HepG2 (cell line): Measurements from ENCODE around the gene NFKBIL1. TPM values are rescaled to one million over a fixed set of nuclear protein-coding genes. Genes with fewer than 3 reads are reported as not detected.

Source experiments
- FOXP1 ChIP-seq, 2 experiments: fragments of 450-650 bp in 1 of 2; IDR thresholded peaks; 2 replicates each; pipeline ENCODE4 v1.6.1; 2017 to 2018; ENCODE audit warnings: antibody characterized with exemption in 1 of 2
- TBX3 ChIP-seq: fragments of 450-650 bp; IDR thresholded peaks from 2 replicates; pipeline ENCODE4 v1.6.1; 2017; ENCODE audit warnings: antibody characterized with exemption, mild to moderate bottlenecking, inconsistent platforms, borderline replicate concordance
- TP53 ChIP-seq: sonication (generic); formaldehyde crosslinking; conservative IDR thresholded peaks from 2 replicates; pipeline ENCODE4 v1.4.0; 2020; ENCODE audit warnings: missing genetic modification reagents
- ZFP82 ChIP-seq: sonication (generic); formaldehyde crosslinking; IDR thresholded peaks from 2 replicates; pipeline ENCODE4 v1.5.1; 2020; ENCODE audit warnings: mild to moderate bottlenecking, missing genetic modification reagents, borderline replicate concordance
- ZNF382 ChIP-seq: sonication (generic); formaldehyde crosslinking; IDR thresholded peaks from 2 replicates; pipeline ENCODE4 v1.5.0; 2020; ENCODE audit warnings: missing genetic modification reagents, mild to moderate bottlenecking, borderline replicate concordance
- ZNF431 ChIP-seq: sonication (generic); formaldehyde crosslinking; IDR thresholded peaks from 2 replicates; pipeline ENCODE4 v1.9.0; 2022; ENCODE audit warnings: missing genetic modification reagents, low read depth, mild to moderate bottlenecking, borderline replicate concordance
- ZNF749 ChIP-seq: sonication (generic); formaldehyde crosslinking; IDR thresholded peaks from 2 replicates; pipeline ENCODE4 v1.8.0; 2022; ENCODE audit warnings: mild to moderate bottlenecking, missing genetic modification reagents, moderate library complexity, borderline replicate concordance
- ZNF773 ChIP-seq: sonication (generic); formaldehyde crosslinking; IDR thresholded peaks from 2 replicates; pipeline ENCODE4 v1.4.0; 2020; ENCODE audit warnings: missing genetic modification reagents, borderline replicate concordance
- polyA plus RNA-seq, 8 experiments: library from polyadenylated mRNA; depleted of rRNA in 3 of 8; stranded (reverse) in 7 of 8; unstranded in 1 of 8; fragments of >200 nt; fragmentation: Illumina TruSeq in 4 of 8; extraction: Trizol in 4 of 8; gene quantifications; 2 replicates each; pipeline versions ENCODE4 v1.2.1 to v1.2.3, GENCODE V29; 2011 to 2016; ENCODE audit warnings: low read depth in 4 of 8, missing spikeins in 1 of 8, mixed read lengths in 1 of 8; ENCODE audit not compliant: insufficient read depth in 1 of 8
- total RNA-seq, 5 experiments: library from RNA; depleted of rRNA; stranded (reverse); fragments of >200 nt; fragmentation: Illumina TruSeq; extraction: Trizol; gene quantifications; 2 replicates each; pipeline ENCODE4 v1.2.3, GENCODE V29; 2016; ENCODE audit warnings: low read depth in 1 of 5
- TF ChIP-seq, protein P1 (sequence below): sonication (generic); formaldehyde crosslinking; IDR thresholded peaks from 2 replicates; pipeline ENCODE4 v1.4.0; 2020; ENCODE audit warnings: missing genetic modification reagents
- TF ChIP-seq, protein P2 (sequence below): sonication (generic); formaldehyde crosslinking; IDR thresholded peaks from 2 replicates; pipeline ENCODE4 v1.5.1; 2020; ENCODE audit warnings: missing genetic modification reagents, mild to moderate bottlenecking, borderline replicate concordance
- TF ChIP-seq, protein P3 (sequence below), 2 experiments: sonication (generic) in 1 of 2; formaldehyde crosslinking in 1 of 2; IDR thresholded peaks; 2 replicates each; pipeline versions ENCODE4 v1.4.0 to v1.6.1; 2018 to 2020; ENCODE audit warnings: missing genetic modification reagents in 2 of 2, borderline replicate concordance in 1 of 2, low read depth in 1 of 2, mild to moderate bottlenecking in 1 of 2, missing biosample characterization in 1 of 2

The NFKBIL1 gene
- total and polyA plus RNA-seq, 2 of the 13 experiments (the other 11 are each of a cell fraction or from before 2014, with no cell fraction given) = 9.7 to 19.5 TPM

- 0 out of 2 replicates have a peak, but pooled peaks have one; percentile 34 for TF ChIP-seq ZNF431 (CRISPR knock-in tag)
- peak; percentile 84 for TF ChIP-seq TP53 (CRISPR knock-in tag)
- TF ChIP-seq ZNF382 = no peak
- TF ChIP-seq, protein P1, sequence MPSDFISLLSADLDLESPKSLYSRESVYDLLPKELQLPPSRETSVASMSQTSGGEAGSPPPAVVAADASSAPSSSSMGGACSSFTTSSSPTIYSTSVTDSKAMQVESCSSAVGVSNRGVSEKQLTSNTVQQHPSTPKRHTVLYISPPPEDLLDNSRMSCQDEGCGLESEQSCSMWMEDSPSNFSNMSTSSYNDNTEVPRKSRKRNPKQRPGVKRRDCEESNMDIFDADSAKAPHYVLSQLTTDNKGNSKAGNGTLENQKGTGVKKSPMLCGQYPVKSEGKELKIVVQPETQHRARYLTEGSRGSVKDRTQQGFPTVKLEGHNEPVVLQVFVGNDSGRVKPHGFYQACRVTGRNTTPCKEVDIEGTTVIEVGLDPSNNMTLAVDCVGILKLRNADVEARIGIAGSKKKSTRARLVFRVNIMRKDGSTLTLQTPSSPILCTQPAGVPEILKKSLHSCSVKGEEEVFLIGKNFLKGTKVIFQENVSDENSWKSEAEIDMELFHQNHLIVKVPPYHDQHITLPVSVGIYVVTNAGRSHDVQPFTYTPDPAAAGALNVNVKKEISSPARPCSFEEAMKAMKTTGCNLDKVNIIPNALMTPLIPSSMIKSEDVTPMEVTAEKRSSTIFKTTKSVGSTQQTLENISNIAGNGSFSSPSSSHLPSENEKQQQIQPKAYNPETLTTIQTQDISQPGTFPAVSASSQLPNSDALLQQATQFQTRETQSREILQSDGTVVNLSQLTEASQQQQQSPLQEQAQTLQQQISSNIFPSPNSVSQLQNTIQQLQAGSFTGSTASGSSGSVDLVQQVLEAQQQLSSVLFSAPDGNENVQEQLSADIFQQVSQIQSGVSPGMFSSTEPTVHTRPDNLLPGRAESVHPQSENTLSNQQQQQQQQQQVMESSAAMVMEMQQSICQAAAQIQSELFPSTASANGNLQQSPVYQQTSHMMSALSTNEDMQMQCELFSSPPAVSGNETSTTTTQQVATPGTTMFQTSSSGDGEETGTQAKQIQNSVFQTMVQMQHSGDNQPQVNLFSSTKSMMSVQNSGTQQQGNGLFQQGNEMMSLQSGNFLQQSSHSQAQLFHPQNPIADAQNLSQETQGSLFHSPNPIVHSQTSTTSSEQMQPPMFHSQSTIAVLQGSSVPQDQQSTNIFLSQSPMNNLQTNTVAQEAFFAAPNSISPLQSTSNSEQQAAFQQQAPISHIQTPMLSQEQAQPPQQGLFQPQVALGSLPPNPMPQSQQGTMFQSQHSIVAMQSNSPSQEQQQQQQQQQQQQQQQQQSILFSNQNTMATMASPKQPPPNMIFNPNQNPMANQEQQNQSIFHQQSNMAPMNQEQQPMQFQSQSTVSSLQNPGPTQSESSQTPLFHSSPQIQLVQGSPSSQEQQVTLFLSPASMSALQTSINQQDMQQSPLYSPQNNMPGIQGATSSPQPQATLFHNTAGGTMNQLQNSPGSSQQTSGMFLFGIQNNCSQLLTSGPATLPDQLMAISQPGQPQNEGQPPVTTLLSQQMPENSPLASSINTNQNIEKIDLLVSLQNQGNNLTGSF (CRISPR knock-in tag) = peak; percentile 80
- peak; percentile 64; the same call in 1 of the 2 replicates for TF ChIP-seq ZNF773 (CRISPR knock-in tag)
- TF ChIP-seq FOXP1 (IDR thresholded peaks at IDR 0.05) = no peak
- no peak for TF ChIP-seq FOXP1 (CRISPR knock-in tag; IDR thresholded peaks at IDR 0.05)
- TF ChIP-seq ZNF749 (CRISPR knock-in tag) = peak; percentile 26
- TF ChIP-seq, protein P2, sequence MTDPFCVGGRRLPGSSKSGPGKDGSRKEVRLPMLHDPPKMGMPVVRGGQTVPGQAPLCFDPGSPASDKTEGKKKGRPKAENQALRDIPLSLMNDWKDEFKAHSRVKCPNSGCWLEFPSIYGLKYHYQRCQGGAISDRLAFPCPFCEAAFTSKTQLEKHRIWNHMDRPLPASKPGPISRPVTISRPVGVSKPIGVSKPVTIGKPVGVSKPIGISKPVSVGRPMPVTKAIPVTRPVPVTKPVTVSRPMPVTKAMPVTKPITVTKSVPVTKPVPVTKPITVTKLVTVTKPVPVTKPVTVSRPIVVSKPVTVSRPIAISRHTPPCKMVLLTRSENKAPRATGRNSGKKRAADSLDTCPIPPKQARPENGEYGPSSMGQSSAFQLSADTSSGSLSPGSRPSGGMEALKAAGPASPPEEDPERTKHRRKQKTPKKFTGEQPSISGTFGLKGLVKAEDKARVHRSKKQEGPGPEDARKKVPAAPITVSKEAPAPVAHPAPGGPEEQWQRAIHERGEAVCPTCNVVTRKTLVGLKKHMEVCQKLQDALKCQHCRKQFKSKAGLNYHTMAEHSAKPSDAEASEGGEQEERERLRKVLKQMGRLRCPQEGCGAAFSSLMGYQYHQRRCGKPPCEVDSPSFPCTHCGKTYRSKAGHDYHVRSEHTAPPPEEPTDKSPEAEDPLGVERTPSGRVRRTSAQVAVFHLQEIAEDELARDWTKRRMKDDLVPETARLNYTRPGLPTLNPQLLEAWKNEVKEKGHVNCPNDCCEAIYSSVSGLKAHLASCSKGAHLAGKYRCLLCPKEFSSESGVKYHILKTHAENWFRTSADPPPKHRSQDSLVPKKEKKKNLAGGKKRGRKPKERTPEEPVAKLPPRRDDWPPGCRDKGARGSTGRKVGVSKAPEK (CRISPR knock-in tag) = peak; percentile 95; the same call in 1 of the 2 replicates
- 0 out of 2 replicates have a peak, but pooled peaks have one; percentile 28 for TF ChIP-seq TBX3
- TF ChIP-seq, protein P3, sequence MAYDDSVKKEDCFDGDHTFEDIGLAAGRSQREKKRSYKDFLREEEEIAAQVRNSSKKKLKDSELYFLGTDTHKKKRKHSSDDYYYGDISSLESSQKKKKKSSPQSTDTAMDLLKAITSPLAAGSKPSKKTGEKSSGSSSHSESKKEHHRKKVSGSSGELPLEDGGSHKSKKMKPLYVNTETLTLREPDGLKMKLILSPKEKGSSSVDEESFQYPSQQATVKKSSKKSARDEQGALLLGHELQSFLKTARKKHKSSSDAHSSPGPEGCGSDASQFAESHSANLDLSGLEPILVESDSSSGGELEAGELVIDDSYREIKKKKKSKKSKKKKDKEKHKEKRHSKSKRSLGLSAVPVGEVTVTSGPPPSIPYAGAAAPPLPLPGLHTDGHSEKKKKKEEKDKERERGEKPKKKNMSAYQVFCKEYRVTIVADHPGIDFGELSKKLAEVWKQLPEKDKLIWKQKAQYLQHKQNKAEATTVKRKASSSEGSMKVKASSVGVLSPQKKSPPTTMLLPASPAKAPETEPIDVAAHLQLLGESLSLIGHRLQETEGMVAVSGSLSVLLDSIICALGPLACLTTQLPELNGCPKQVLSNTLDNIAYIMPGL (CRISPR knock-in tag; IDR thresholded peaks at IDR 0.05; ENCODE audit: borderline replicate concordance in 1 of 2, low read depth in 1 of 2) = peak; percentile 95 to 96
- TF ChIP-seq ZFP82 (CRISPR knock-in tag) = peak; percentile 84; the same call in 1 of the 2 replicates
Observed at GRCh38 chr6:31541658-31542521, 5.5 kb upstream of the NFKBIL1 start, which contains the start of gene DDX39B (continued).
